HCT116 (cell line): ENCODE results near the gene WAS. TPM values are rescaled to one million over a fixed set of nuclear protein-coding genes. Genes with fewer than 3 reads are reported as not detected.

Experiments used
- ATAC-seq: fragments of 200-7000 bp; cut with Tn5 transposase; 2 replicates; pipeline ENCODE4 v1.9.1; 2020; ENCODE audit warnings: mild to moderate bottlenecking, moderate library complexity
- BruUV-seq: library from RNA; stranded (reverse); fragments of 400-500 nt; replicated peaks from 2 replicates; lab custom pipeline; 2021; lab: Mats Ljungman, UMichigan
- CTCF ChIA-PET: fragments of 300-600 bp; sonication (Branson Sonifier 250); formaldehyde crosslinking; loops from one replicate; lab custom pipeline; 2021; ENCODE audit warnings: antibody characterized with exemption; lab: Charles Lee
- POLR2A ChIA-PET: fragments of 300-600, 350-600 bp; sonication (Branson Sonifier 250); formaldehyde crosslinking; loops from one replicate; lab custom pipeline; 2021; ENCODE audit warnings: antibody characterized with exemption; lab: Charles Lee
- RAD21 ChIA-PET, 2 experiments: fragments of 300-600 bp; sonication (Branson Sonifier 250); formaldehyde crosslinking; loops; one replicate each; lab custom pipeline; 2023; ENCODE audit warnings: low total read pairs in 2 of 2; ENCODE audit not compliant: uncharacterized antibody in 2 of 2, unreplicated experiment in 2 of 2, low non-redundant PET in 1 of 2; lab: Charles Lee
- DNase-seq: peaks from one replicate; pipeline ENCODE4 v3.0.0-alpha.2; 2010; ENCODE audit warnings: low read depth, low spot score
- H2AFZ ChIP-seq: fragments of 200-600 bp; shearing (Covaris generic), sonication (generic); 2 replicates; pipeline ENCODE4 v1.6.1; 2017; ENCODE audit warnings: low read depth, mixed run types, mixed read lengths, antibody characterized with exemption, low read length; ENCODE audit not compliant: poor library complexity, severe bottlenecking
- H3K27ac ChIP-seq: 2 replicates; pipeline ENCODE4 v1.5.1; 2012; ENCODE audit warnings: low read depth, low read length
- H3K27me3 ChIP-seq: fragments of 200-600 bp; sonication (generic); 2 replicates; pipeline ENCODE4 v1.6.1; 2016; ENCODE audit warnings: mixed run types, low read length, mixed read lengths; ENCODE audit not compliant: insufficient read depth
- H3K36me3 ChIP-seq, 2 experiments: fragments of 200-500 bp in 1 of 2; fragments of 200-600 bp in 1 of 2; sonication (Bioruptor generic) in 1 of 2; sonication (generic) in 1 of 2; 2 replicates each; pipeline versions ENCODE4 v1.5.1 to v1.6.1; 2014 to 2016; ENCODE audit warnings: low read length in 2 of 2, inconsistent platforms in 1 of 2, mixed read lengths in 1 of 2, mixed run types in 1 of 2; ENCODE audit not compliant: insufficient read depth in 2 of 2, control insufficient read depth in 1 of 2
- H3K4me1 ChIP-seq, 2 experiments: fragments of 200-600 bp in 1 of 2; sonication (generic) in 1 of 2; 2 replicates each; pipeline versions ENCODE4 v1.5.1 to v1.6.1; 2012 to 2017; ENCODE audit warnings: low read length in 2 of 2, inconsistent platforms in 1 of 2, mild to moderate bottlenecking in 1 of 2, mixed read lengths in 1 of 2, mixed run types in 1 of 2, moderate library complexity in 1 of 2; ENCODE audit not compliant: insufficient read depth in 2 of 2, control insufficient read depth in 1 of 2
- H3K4me2 ChIP-seq: fragments of 200-600 bp; sonication (generic); 2 replicates; pipeline ENCODE4 v1.6.1; 2017; ENCODE audit warnings: mixed run types, low read length, mixed read lengths
- H3K4me3 ChIP-seq, 2 experiments: fragments of 200-600 bp in 1 of 2; sonication (generic) in 1 of 2; replicated peaks in 1 of 2; 2 replicates each; pipeline ENCODE4 v1.5.1; 2011 to 2016; ENCODE audit warnings: low read length in 2 of 2, control low read depth in 1 of 2, low read depth in 1 of 2, mild to moderate bottlenecking in 1 of 2, mixed read lengths in 1 of 2, mixed run types in 1 of 2
- H3K79me2 ChIP-seq: fragments of 200-600 bp; sonication (generic); 2 replicates; pipeline ENCODE4 v1.6.1; 2017; ENCODE audit warnings: mild to moderate bottlenecking, mixed run types, low read length, moderate library complexity, mixed read lengths; ENCODE audit not compliant: insufficient read depth
- H3K9ac ChIP-seq: fragments of 200-600 bp; sonication (generic); 2 replicates; pipeline ENCODE4 v1.6.1; 2016; ENCODE audit warnings: low read length, mixed read lengths
- H3K9me2 ChIP-seq: fragments of 200-600 bp; sonication (generic), shearing (Covaris generic); 2 replicates; pipeline ENCODE4 v1.6.1; 2017; ENCODE audit warnings: mixed run types, mild to moderate bottlenecking, moderate library complexity; ENCODE audit not compliant: insufficient read depth
- H3K9me3 ChIP-seq, 2 experiments: fragments of 200-500 bp in 1 of 2; fragments of 200-600 bp in 1 of 2; sonication (Bioruptor generic) in 1 of 2; sonication (generic) in 1 of 2; 2 replicates each; pipeline ENCODE4 v1.6.1; 2014 to 2017; ENCODE audit warnings: low read length in 2 of 2, mixed read lengths in 2 of 2, inconsistent platforms in 1 of 2, low read depth in 1 of 2, mild to moderate bottlenecking in 1 of 2, mixed run types in 1 of 2, moderate library complexity in 1 of 2; ENCODE audit not compliant: control insufficient read depth in 1 of 2, insufficient read depth in 1 of 2
- H4K20me1 ChIP-seq: fragments of 200-600 bp; sonication (generic), shearing (Covaris generic); 2 replicates; pipeline ENCODE4 v1.6.1; 2017; ENCODE audit warnings: mixed run types, mild to moderate bottlenecking, moderate library complexity; ENCODE audit not compliant: insufficient read depth
- ATF3 ChIP-seq: IDR thresholded peaks from 2 replicates; pipeline ENCODE4 v1.6.1; 2012
- CEBPB ChIP-seq: IDR thresholded peaks from 2 replicates; pipeline ENCODE4 v1.6.1; 2012; ENCODE audit warnings: low read depth
- ELF1 ChIP-seq: IDR thresholded peaks from 2 replicates; pipeline ENCODE4 v1.6.1; 2012; ENCODE audit warnings: low read depth, borderline replicate concordance
- EZH2 ChIP-seq: fragments of 200-600 bp; sonication (generic); IDR thresholded peaks from 2 replicates; pipeline ENCODE4 v1.6.1; 2017; ENCODE audit warnings: antibody characterized with exemption, mixed run types
- EZH2phosphoT487 ChIP-seq: fragments of 200-600 bp; IDR thresholded peaks from 2 replicates; pipeline ENCODE4 v1.6.1; 2018; ENCODE audit warnings: antibody characterized with exemption, borderline replicate concordance
- intact Hi-C: fragments of 100-400 bp; cut with micrococcal nuclease; formaldehyde crosslinking; loops from 2 replicates; pipeline ENCODE4 v1.10.0; 2022
- total RNA-seq: library from RNA; stranded (reverse); gene quantifications from one replicate; pipeline ENCODE4 v1.2.1, GENCODE V29; 2021; ENCODE audit not compliant: unreplicated experiment

Gene WAS
- total RNA-seq, 1 experiment from 2014 or later: 0.84 TPM

GRCh38 chrX:48737213-48737938, 53.8 kb downstream of the WAS start (continued):
- no peak for TF ChIP-seq CEBPB
- no peak for TF ChIP-seq ATF3
- no peak for TF ChIP-seq EZH2

DNA sequence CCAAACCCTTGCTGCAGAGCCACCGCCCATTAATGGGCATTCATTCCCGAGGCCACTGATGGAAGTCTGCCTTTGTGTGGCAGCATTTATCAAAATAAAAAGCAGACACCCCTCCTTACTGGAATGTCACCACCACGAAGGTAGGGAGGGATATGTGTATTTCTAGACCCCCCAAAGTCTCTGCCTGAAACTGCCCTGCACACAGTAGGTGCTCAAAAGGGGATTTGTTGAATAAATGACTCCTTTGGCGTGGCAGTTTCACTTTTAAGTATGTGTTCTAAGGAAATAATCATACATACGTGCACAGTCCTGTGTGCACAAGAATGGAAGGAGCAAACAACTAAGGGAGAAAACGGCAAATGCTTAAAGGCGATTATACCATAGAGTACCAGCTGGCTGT, 54.3 kb downstream of the WAS start:
- Histone ChIP-seq H3K9ac (peak overlapping the region; percentile 74), H3K9me2 (no peaks in the 10 kb centered on the region), H3K9me3 (no peaks in the 10 kb centered on the region), H3K4me2 (peak overlapping the region; percentile 90), H3K4me1 (peaks cover 6 to 12% of the 10 kb centered on the region in 2 experiments; a peak in 3 of 4 replicates), H3K79me2 (no peaks in the 10 kb centered on the region), H3K36me3 (no peaks in the 10 kb centered on the region), H4K20me1 (no peaks in the 10 kb centered on the region), H3K4me3 (peak overlapping the region; percentile 61 to 72), H3K27me3 (no peaks in the 10 kb centered on the region)
- no TSS peak for BruUV-seq
- POLR2A ChIA-PET: interaction anchor here (1.1 to 1.4 kb wide), 3 partner anchors 9 to 64 kb away, joined by 3 to 6 read pairs (median 5); partner anchors contain the start of gene HDAC6
- intact Hi-C loops: no loop called here
- TF ChIP-seq EZH2phosphoT487 (no peak), ELF1 (no peak)
- TF ChIP-seq, all 23 proteins: peak for 0
- ChIA-PET RAD21 (no interaction called here), CTCF (no interaction called here)
- Histone ChIP-seq H3K27ac (peak overlapping the region; percentile 84), H2AFZ (no peak overlapping the region)
- DNase-seq (no peak), ATAC-seq (no peak)

Other genes starting within 250 kb of the WAS start
- 54.6 TPM for gene SLC38A5, start 213.5 kb upstream of the WAS start, total RNA-seq
- 64.9 TPM for gene FTSJ1, start 207.6 kb upstream of the WAS start, total RNA-seq
- 12.9 TPM for gene PORCN, start 174.8 kb upstream of the WAS start, total RNA-seq
- gene EBP, start 162.0 kb upstream of the WAS start, total RNA-seq: 93.8 TPM
- 10.5 TPM for gene TBC1D25, start 144.1 kb upstream of the WAS start, total RNA-seq
- gene RBM3, start 109.3 kb upstream of the WAS start, total RNA-seq: 233 TPM
- gene WDR13, start 86.3 kb upstream of the WAS start, total RNA-seq: 54.0 TPM
- gene SUV39H1, start 12.9 kb downstream of the WAS start, total RNA-seq: 16.3 TPM
- not detected for gene GLOD5, start 77.9 kb downstream of the WAS start, total RNA-seq
- 0.34 TPM for gene GATA1, start 102.8 kb downstream of the WAS start, total RNA-seq
- 79.9 TPM for gene HDAC6, start 118.3 kb downstream of the WAS start, total RNA-seq
- not detected for gene ERAS, start 142.7 kb downstream of the WAS start, total RNA-seq
- 0.22 TPM for gene PCSK1N, start 151.8 kb downstream of the WAS start, total RNA-seq
- 41.7 TPM for gene TIMM17B, start 214.0 kb downstream of the WAS start, total RNA-seq
- gene PQBP1, start 214.1 kb downstream of the WAS start, total RNA-seq: 67.1 TPM
- gene SLC35A2, start 227.8 kb downstream of the WAS start, total RNA-seq: 35.0 TPM
- gene PIM2, start 235.2 kb downstream of the WAS start, total RNA-seq: 15.6 TPM